ENCODE results near the gene DHX9. TPM values are rescaled to one million over a fixed set of nuclear protein-coding genes. Genes with fewer than 3 reads are reported as not detected.
A peak's percentile ranks its signal among the peaks of the same experiment; 100 is the strongest.

DHX9 gene
- 100 and 131 TPM in 2 replicates for total RNA-seq (2014; rRNA removed; shearing (Covaris generic))
- 142 and 155 TPM in 2 replicates for polyA plus RNA-seq (2014; cell fraction: nucleus; rRNA removed)

DNA sequence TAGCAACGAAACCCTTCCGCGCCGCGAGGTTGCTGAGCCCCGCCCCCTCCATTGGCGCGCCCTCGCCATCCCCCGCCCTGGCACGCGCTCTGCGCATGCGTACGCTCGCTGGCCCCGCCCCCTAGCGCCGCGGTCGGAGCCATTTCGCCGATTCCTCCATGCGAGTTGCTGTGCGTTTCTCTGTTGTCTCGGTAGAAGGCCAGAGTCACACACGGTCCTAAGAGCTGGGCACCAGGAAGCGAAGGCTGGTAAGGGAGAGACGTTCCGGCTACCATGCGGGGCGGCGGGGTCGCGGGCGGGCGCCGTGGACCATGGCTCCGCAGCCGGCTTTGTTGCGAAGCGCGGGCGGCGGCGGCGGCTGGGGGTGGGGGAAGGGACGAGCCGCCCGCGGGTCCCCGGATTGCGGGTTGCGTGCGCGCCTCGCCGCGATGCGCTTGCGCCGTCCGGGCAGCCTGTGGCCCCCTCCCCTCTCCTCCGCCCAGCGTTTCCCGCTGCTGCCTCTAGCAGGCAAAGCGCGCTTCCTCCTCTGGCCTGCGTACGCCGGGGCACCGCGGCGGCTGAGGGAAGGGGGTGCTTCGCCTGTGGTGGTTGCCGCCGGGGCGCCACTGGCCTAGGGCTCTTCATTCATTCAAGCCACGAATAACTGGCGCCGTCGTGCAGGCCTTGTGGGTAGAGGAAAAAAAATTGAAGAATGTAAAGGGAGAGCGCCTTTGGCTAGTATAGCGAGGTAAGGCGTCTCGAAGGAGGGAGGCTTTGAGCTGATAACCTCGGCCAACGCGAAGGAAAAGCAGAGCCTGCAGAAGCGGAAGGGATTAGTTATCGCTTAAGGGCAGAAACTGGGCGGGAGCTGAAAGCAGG, at the start of gene DHX9:
Gene DHX9, plus strand, starts transcription at position 139 of the 858 bp plus-strand sequence. CDS start 3,220 bp downstream, outside the sequence.
- peak; percentile 92 for DNase-seq (ENCODE audit: extremely low read depth, low read depth)

DNA sequence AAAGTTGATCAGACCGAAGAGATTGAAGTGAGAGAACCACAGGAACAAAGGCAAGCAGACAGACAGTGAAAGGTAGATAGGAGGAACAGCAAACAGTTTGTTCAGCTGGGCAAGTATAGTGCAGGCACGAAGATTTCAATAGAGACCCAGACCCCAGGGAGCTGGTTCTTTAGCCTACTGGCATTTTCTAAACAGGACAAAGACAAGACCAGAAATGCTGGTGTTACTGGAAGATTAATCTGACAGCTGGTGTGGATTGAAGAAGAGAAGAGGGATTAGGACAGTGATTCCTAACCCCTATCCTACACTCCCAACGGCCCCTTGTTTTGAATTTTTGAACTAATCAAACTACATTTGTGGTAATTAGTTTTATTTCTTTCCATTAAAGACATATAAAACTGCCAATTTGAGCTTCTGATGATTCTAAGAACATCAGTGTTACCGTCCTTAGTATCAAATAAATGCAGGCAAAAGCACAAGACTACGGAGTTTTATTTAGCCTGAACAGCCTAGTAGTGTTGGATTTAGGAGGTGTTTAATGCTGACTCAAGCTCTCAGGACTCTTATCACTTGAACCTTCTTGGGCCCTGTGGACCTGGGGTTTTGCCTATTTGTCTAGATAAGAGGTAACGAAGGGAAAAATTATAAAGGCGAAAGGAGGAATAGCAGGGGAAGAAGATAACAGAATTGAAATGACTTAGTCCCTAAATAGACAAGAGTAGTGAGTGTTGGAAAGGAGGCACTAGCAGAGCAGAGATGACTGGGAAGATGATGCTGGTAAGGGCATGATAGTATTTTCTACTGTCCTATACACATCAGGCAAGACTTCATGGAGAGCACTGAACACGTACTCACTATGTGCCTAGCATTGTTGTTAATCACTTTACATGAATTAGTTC, 47.6 kb upstream of the DHX9 start:
- DNase-seq (ENCODE audit: extremely low read depth, low read depth), result no peak

DNA sequence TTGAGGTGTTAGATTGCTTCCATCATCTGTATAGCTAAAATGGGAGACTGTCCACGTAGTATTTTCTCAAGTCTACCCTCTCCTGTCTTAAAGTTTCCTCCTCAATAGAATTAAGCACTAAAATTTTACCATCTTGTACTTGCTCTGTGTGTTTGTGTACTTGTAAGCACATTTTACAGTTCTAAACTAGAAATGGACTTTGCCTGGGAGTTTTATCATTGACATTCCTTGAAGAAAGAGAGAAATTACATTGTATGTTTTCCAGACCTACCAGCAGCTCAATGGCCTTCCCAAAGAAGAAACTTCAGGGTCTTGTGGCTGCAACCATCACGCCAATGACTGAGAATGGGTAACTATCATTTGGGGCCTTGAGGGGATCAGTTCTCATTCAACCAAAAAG, 45.1 kb upstream of the DHX9 start:
- no peak for DNase-seq (ENCODE audit: extremely low read depth, low read depth)

DNA sequence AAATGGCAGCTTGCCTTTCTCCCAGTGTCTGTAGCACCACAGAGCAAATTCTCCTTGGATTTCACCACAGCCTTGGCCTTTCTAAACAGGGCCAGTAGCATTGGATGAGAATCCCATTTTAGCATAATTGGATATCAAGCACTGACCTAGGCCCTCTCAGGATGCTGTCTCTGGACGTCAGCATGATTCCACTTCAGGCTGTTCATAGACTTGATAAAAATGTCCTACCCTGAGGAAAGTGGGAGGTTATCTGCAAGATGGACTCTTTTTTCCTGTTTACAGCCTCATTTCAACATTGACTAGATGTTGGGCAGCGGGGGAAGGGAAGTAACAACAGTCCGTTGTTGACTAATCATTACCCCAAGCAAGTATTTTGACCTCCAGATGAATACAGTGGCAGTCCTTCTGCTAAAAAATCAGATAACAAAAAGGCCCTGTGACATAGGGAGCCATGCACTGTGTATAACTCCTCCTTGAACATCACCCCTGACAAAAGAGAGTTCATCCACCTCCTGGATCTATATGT, 44.4 kb upstream of the DHX9 start:
- no peak for DNase-seq (ENCODE audit: extremely low read depth, low read depth)

DNA sequence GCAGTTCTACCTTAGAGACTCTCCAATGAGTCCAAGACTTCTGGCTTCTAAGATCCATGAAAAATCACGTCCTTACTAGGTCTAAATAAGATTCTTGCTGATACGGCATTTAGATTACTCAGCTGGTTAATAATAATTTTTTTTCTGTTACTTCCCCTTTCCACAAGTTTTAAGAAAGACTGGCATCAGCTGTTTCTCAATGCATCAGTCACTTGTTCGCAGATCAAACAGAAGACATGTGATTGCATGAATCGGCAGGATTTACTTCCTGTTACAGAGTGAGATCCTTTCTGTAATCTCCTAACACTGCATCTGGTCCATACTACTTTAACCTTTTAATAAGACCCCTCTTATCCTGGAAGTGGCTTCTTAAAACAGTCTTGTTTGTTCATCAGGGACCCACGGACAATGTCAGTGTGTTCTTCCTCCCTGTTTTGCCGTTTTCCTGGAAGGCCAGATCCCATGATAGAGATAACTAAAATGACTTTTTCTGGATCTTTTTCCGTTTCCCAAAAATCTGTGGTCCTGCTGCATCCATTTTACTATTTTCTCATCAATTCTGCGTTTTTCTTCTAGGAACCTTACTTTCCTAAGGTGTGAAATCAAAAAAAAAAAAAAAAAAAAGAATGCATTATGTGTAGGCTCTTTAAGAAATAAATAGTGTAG, 43.5 kb upstream of the DHX9 start:
- DNase-seq (ENCODE audit: extremely low read depth, low read depth), result no peak

DNA sequence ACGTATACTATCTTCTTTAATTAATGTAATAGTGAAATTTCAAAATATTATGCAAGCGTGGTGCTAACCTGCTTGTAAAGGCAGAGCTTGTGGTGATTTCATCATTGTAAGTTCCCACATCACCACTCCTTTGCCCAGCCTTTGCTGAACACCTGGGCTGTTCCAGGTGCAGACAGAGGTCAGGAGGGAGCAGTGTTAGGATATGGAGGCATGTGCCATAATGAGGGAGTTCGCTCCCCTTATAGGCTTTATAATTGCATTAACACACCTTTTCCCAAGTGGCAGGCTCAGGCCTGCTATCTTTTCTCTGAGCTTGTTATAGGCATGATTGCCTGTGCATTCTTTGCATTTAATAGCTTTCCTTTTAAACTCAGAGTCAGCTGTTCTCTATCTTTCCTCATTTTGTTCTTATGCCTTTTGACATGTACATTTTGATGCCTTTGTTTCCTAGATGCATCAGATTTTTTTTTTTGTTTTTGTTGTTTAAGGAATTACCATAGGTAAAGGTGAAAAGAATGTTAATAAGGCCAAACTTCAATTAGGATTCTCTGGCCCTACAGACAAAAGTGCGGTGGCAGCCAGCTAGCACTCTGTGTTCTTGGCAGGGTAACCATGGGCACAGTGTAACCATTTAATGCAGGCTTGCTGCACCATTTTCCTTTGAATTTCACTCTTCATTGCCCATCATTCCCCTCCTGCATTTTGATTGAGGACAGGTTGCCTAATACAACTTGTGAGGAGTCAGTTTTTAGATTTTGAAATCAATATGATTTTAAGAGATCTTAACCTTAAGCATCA, 36.9 kb upstream of the DHX9 start:
- no peak for DNase-seq (ENCODE audit: extremely low read depth, low read depth)

DNA sequence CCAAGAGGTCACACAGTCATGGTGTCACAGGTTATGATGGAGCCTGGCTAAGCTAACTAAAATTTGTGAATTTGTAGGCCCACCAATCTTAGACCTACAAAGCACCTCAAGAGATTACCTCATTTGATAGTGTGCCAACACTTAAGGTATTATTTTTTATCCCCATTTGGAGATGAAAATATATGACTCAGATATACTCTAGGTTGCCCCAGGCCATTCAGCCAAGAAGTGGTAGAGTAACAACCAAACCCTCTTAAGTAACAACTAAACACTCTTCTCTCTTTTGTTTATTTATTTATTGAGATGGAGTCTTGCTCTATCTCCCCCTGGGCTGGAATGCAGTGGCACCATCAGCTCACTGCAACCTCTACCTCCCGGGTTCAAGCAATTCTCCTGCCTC, 35.3 kb upstream of the DHX9 start:
- DNase-seq (ENCODE audit: extremely low read depth, low read depth), result no peak

DNA sequence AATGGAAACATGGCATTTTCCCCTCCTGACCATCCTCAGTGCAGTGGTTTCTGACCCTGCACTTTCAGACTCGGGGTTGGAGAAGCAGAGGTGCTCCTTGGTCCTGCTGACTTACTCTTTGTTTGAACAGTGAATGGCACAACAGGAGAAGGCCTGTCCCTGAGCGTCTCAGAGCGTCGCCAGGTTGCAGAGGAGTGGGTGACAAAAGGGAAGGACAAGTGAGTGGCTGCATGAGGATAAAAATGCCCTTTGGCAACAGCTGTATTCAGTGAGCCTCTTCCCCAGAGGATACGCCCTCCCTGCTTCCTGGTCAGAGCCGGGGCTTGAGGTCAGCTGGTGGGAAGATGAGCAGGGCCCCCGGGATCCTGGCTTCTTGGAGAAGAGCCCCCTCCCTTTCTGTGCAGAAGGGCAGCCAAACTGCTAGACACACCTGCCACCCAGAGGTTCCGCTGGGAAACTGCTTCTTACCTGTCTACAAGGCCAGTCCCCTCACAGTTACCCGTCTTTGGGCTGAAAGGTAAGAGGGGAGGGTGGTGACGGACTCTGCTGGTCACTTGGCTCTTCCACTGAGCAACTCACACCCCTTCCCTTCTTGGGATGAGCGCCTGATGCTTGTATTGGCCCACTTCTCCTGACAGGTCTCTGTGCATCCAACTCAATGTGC, 33.0 kb upstream of the DHX9 start:
- no peak for DNase-seq (ENCODE audit: extremely low read depth, low read depth)

DNA sequence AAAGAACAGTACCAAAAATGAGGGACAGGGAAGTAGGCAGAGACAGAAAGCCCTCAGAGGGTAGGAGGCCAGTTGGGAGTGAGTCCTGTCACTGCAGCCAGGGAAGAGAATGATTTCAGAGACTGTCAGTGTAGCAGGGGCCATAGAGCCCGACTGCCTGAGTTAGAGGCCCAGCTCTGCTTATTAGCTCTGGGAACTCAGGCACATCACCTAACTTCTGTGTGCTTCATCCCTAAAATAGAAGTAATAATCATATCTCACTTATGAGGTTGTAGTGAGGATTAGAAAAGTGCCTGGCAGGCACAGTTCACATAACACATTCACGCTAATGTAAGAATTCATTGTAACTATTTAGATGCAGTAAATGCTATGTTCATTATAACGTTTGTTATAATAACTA, 31.2 kb upstream of the DHX9 start:
- no peak for DNase-seq (ENCODE audit: extremely low read depth, low read depth)

DNA sequence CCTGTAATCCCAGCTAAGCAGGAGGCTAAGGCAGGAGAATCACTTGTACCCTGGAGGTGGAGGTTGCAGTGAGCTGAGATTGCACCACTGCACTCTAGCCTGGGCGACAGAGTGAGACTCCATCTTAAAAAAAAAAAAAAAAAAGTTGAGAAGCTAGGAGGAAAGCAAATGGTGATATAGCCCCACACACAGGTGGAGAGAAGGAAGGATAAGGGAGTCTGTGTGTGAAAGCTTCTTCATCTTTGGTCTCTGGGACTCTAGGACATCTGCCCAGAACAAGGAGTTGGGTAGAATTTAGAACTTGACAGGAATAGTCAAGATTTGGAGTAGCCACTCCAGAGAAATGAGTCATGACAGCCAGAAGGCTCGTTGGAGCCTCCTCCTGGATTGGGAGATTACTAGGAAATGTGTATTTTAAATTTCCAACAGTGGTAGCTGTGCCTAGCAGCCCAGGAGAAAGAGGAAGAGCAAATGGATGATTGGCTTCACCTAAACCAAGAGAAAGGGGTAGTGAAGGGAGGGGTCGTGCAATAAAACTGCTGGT, 29.7 kb upstream of the DHX9 start:
- no peak for DNase-seq (ENCODE audit: extremely low read depth, low read depth)

DNA sequence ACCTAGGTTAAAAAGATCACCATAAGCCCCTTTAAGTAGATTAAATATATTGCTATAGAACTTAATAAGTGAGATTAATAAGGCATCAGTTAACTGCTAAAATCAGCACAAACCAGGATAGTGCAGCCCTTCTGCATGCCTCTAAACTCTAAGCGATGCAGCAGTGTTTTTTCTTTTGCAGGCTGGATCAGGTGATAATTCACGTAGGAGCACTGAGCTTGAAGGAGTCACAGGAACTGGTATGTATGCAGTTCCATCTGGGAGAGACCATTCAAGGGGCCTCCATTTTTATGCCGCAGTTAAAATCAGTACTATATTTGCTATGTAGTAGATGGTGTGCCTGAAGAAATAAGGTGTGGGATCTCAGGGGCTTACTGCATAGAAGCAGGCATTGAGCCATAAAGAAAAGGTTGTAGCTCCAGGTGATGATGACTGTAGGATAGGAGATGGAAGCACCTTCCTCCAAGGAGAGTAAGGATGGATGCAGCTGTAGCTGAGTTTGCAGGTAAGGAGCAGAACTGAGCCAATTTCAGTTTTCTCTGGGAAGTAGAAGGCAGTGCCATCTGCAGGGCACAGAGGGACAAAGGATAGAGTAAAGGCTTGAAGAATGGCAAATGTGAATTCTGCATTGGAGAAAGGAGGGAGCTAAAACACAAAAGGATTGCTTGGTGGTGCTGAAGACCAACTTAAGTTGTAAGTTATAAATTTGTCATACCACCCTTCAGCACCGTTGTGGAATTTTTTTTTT, 27.0 kb upstream of the DHX9 start:
- DNase-seq (ENCODE audit: extremely low read depth, low read depth), result no peak

DNA sequence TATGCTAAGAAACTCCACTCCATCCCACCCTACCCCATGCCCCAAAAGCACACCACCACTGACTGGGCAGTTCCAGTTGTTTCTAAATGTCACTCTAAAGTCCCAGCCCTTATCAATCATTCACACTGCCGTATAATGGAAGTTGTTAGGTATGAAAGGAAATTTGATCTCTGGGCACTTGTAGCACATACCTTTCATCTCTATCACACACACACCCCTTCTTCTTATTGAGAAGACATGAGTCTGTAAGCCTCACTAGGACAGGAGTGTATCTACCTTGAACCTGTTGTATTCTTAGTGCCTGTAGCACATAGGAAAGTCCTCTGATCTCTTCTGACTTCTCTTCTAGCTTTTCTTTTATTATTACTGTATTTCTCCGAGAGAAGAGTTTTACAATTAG, 22.3 kb upstream of the DHX9 start:
- DNase-seq (ENCODE audit: extremely low read depth, low read depth), result no peak

DNA sequence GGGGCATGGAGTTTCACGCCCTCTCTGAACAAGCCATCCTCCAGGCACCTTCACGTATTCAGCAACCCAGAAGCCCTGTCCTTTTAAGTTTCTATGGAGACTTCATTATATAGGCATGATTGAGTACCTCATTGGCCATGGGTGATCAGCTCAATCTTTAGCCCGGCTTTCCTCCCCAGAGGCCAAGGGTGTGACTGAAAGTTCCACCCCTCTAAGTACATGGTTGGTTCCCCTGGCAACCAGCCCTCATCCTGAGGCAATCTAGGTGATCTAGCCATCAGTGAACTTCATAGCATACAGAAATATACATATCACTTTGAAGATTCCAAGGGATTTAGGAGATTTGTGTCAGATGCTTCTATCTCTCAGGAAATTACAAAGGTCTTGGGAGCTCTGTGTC, 21.3 kb upstream of the DHX9 start:
- no peak for DNase-seq (ENCODE audit: extremely low read depth, low read depth)

DNA sequence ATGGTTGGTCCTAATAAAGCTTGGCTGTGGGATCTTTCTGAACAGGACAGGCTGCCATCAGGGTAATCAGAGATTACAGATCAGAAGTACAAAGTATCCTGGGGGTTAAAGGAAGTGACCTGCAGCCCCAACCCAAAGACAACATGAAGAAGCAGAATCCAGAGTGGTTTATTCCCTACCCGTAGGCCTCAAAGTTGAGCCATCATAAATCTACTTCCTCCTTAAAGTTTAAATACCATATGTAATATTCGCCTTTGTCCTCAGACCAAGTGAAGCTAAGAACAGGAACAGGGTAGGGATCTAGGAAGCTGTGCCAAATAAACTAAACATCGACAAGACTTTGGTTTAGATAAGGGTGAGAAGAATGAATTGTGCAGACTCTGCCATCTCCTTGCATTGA, 15.9 kb upstream of the DHX9 start:
- DNase-seq (ENCODE audit: extremely low read depth, low read depth), result no peak

DNA sequence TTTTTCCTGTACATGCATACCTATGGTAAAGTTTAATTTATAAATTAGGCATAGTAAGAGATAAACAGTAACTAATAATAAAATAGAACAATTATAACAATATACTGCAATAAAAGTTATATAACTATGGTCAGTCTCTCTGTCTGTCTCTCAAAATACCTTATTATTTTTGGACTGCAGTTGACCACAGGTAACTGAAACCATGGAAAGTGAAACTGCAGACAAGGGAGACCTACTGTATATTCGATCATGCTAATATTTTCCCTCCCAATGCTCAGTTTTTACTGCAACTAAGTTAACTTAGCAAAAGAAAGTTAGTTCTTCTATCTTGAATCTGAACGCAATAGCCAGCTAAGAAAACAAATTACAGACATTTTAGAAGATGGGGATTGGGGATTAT, 12.3 kb upstream of the DHX9 start:
- no peak for DNase-seq (ENCODE audit: extremely low read depth, low read depth)

DNA sequence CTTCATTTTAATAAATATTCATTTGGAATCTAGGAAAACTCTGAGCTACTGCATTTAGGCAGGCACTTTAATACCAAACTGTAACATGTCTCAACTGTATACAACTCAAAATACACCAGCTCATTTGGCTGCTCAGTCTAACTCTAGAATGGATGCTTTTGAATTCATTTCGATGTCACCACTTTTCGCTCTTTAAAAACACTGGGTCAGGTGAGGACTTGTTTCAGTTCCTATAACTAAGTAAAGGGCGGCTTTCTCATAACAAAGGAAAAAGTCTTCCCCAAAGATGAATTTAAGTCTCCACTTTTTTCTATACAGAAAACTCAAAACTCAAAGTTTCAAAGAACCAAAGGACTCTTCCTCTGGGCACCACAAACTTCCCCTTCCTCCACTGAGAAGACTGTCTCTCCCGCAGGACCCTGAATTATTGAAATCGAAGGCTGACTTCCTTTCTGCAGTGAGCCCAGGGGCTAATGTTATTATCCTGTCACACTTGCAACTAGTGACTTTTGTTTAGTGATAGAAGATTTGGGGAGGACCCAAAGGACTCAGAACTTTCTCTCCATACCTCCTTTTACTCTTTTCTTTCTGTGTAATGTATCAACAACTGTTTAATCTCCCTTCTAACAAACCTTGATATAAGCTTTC, 9.7 kb upstream of the DHX9 start:
- DNase-seq (ENCODE audit: extremely low read depth, low read depth), result no peak

DNA sequence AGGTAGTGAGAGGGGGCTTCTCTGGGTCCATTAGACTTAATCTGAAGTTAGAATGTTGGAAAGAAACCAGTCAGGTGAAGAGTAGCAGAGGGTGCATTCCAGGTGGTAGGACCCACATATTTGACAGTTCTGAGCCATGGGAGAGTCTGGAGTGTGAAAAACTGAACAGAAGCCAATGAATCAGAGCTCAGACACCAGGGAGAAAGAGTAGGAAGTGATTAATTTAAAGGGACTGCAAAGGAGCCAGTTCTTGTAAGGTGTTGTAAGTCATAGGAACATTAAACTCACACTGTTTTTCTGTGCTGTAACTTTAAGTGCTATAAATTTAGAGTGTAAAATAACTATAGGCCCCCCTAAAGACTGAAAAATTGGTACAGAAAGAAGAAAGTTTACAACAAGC, 5.9 kb upstream of the DHX9 start:
- DNase-seq (ENCODE audit: extremely low read depth, low read depth), result no peak

DNA sequence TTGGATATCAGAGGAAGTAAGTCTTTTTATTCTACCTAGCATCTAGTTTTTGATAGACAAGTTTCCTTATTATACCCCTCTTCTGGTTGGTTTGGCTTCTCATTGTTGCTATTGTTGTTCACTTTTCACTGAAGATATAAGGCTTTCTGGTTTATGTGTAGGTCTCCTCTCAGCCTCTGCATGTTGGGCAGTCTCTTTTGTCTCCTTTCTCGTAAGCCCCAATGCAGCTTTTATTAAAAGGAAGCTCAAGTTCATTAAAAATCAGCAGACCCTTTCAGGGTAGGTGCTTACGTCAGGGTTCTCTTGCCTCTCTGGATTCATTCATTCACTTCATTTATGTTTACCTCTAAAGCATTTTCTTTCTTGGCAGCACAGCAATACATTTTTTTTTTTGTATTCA, 4.8 kb upstream of the DHX9 start:
- DNase-seq (ENCODE audit: extremely low read depth, low read depth), result no peak
